GM21619 (cell line): ENCODE measurements around the gene WFDC12.

ENCODE experiments used
- ATAC-seq: cut with Tn5 transposase; IDR thresholded peaks from one replicate; pipeline ENCODE4 v1.9.1; 2021; ENCODE audit not compliant: unreplicated experiment

The WFDC12 gene

GRCh38 chr20:45092898-45093297 is 31.4 kb downstream of the WFDC12 start:
- ATAC-seq = no peak

- ATAC-seq = no peak
These were observed 32.9 kb downstream of the WFDC12 start for GRCh38 chr20:45091366-45091765.

GRCh38 chr20:45090481-45090880 is 33.8 kb downstream of the WFDC12 start:
- ATAC-seq = no peak

GRCh38 chr20:45088247-45088646 is 36.0 kb downstream of the WFDC12 start:
- ATAC-seq = no peak

GRCh38 chr20:45087814-45088213 is 36.5 kb downstream of the WFDC12 start:
- no peak for ATAC-seq

GRCh38 chr20:45087097-45087790 is 37.0 kb downstream of the WFDC12 start:
- no peak for ATAC-seq

- no peak for ATAC-seq
These were observed 38.4 kb downstream of the WFDC12 start for GRCh38 chr20:45085867-45086266.

- no peak for ATAC-seq
These were observed 39.0 kb downstream of the WFDC12 start for GRCh38 chr20:45085289-45085688.

- no peak for ATAC-seq
These were observed 41.1 kb downstream of the WFDC12 start for GRCh38 chr20:45083127-45083526.

- no peak for ATAC-seq
These were observed 41.8 kb downstream of the WFDC12 start for GRCh38 chr20:45082468-45082867.

- no peak for ATAC-seq
These were observed 43.2 kb downstream of the WFDC12 start for GRCh38 chr20:45080867-45081624.

GRCh38 chr20:45077559-45077958 is 46.7 kb downstream of the WFDC12 start:
- no peak for ATAC-seq
